Fibroblast of skin of abdomen (primary cell): ENCODE data around the gene MVB12A.

Source experiments
- DNase-seq: peaks from one replicate; pipeline ENCODE4 v3.0.0-alpha.2; 2013

Gene MVB12A

DNA sequence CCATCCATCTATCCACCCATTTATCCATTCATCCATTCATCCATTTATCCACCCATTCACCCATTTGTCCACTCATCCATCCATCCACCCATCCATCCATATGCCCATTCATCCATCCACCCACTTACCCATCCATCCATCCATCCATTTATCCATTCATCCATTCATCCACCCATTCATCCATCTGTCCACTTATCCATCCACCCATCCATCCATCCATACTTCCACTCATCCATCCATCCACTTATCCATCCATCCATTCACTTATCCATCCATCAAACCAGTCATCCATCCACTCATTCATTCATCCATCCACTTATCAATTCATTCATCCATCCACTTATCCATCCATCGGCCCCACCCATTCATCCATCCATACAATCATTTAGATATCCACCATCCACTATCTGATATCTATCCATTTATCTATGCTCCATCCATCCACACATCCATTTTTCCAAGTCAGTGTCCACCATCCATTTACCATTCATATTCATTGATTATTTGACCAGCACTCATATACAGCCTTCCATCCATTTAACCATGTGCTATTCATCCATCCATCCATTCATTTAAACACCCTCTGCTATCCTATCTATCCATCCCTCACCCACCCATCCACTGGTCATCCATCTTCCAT is 25.8 kb downstream of the MVB12A start:
- no peak for DNase-seq

DNA sequence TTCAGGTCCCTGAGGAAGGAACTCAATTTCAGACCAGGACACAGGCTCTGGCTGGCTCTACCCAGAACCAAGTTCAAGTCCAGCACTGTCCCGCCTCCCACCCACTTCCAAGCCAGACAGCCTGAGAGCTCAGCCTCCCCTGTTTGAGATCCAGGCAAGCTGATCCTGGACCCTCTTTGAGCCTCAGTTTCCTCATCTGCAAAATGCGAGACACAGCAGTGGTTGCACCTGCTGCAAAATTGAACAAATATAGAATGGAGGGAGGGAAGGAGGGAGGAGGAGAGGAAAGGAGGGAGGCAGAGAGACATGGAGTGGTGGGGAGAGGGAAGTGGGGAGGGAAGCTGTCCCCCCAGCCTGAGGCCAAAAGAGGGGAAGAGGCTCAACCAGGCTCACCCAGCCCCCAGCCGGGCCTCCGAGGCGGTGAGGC is 27.9 kb downstream of the MVB12A start:
- DNase-seq = no peak

DNA sequence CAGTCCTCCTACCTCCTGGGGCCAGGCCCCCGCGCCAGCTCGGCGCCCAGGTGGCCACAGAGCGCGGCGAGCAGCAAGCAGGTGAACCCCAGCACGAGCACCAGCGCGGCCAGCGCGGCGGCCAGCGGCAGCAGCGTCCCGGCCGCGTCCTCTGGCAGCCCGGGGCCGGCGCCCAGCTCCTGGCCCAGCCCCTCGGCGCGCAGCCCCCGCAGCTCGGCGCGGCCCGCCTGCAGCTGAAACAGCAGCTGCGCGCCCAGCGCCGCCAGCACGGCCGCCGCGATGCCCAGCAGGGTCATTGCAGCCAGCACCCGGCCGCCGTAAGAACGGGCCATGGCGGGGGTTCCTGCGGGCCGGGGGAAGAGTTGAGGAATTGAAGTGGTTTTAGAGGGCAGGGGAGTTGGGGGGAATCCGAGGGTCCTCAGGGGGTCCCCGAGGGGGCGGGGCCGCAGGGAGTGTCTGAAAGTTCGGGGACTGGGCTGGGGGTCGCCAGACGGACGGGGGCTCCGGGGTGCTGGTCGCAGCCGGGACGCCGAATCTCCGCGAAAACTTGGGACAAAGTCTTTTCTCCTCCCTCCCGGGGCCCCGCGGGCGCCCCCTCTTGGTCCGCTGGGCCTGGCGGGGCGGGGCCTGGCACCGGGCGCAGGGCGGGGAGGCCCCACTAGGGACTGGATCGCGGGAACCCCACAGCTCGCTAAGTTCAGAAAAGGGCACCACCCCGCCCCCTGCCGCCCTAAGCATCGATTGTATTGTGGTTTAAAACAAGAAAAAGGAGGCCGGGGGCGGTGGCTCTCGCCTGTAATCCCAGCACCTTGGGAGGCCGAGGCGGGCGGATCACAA is 28.5 kb downstream of the MVB12A start, which contains the start of gene TMEM221:
TMEM221 (minus strand) TSS at position 538 of the 837 bp plus-strand sequence; CDS start at position 332, 206 bp downstream.
- DNase-seq = no peak

DNA sequence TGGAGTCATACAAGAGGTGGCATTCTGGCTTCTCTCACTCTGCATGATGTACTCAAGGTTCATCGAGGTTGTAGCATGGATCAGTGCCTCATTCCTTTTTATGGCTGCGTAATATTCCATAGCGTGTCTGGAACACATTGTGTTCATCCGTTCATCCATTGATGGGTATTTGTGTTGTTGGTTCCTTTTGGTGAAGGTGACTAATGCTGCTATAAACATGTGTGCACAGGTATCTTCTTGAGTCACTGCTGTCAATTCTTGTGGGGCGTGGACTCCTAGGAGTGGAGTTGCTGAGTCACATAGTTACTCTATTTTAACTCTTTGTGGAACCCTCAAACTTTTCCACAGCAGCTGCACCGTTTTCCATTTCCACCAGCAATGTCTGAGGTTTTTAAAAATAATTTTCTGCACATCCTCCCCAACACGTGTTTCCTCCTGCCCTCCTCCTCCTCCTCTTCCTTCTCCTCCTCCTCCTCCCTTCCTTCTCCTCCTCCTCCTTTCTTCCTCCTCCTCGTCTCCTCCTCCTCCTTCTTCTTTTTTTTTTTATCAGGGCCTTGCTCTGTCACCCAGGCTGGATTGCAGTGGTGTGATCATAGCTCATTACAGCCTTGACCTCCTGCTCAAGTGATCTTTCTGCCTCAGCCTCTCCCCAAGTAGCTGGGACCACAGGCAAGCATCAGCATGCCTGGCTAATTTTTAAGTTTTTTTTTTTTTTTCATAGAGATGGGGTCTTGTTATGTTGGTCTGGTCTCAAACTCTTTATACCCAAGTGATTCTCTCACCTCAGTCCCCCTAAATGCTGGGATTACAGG is 30.6 kb downstream of the MVB12A start:
- no peak for DNase-seq

DNA sequence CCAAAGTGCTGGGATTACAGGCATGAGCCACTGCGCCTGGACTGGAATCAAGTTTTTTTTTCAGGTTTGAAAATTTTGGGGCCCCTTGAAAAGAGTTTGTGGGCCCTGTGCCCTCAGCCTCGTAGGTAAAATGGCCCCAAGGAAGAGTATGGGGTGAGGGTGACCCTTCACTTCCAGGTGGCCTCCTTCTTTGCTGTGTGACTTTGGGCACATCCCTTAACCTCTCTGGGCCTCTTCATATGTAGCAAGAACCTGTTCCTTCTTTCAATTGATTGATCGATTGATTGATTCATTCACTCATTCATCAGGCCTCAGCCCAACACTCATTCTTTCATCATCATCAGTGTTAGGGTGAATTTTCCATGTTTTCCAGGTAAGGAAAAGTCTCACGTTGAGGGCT is 32.0 kb downstream of the MVB12A start:
- no peak for DNase-seq

DNA sequence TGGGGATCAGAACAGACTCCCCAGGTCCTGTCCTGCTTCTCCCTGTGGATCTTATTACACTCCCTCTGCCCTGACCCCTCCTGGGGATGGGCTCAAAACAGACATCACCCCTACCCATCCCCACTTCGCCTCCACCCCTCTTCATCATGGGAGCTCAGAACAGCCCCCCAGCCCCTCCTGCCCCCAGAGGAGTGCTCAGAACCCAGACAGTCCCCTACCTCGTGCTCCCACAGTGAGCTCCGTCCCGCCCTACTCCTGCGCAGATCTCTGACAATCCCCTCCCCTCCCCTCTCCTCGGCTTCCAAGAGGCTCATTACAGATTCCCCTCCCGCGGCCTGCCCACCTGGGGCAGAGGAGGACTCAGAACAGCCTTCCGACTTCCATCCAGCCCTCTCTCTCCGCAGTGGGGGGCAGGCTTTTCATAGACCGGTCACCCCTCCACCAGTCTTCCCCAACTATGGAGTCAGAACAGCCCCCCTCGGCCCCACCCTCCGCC is 34.8 kb downstream of the MVB12A start:
- no peak for DNase-seq

DNA sequence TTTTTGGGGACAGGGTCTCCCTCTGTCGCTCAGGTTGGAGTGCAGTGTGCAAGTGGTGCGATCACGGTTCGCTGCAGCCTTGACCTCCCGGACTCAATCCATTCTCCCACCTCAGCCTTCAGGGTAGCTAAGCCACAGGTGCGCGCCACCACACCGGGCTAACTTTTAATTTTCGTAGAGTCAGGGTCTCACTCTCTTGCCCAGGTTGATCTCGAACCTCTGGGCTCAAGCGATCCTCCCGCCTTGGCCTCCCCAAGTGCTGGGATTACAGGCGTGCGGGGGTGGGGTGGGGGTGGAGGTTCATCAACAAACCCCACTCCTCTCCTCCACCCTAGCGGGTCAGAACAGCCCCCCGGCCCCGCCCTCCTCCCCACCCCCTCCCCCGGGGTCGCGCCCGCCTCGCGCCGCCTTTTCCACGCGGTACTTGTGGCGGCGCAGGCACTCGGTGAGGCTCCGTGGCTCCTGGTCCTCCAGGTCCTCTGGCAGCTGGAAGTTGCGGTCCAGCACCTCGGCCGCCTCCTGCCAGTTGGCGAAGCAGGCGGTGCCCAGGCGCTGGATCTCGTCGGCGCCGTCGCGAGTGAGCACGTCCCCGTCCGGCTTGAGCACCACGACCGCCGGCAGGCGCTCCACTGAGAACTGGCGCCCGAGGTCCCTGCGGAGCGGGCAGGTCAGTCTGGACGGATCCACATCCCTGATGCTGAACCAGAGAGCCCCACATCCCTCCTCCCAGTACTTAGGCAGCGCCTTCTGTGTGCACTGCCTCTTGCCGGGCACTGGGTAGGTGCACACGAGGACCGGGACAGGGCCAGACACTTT is 35.7 kb downstream of the MVB12A start:
- no peak for DNase-seq

DNA sequence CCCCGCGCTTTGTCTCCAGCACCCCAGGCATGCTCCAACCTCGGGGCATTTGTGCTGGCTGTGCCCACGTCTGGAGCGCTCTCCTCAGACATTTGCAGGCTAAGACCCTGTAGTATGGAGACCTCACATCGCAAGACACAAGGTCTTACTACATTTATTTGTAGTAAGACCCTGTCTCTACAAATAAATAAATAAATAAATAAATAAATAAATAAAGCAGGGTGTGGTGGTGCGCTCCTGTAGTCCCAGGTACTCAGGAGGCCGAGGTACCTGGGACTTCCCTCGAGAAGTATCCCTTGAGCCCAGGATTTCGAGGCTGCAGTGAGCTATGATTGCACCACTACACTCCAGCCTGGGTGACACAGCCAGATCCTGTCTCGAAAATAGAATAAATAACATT is 36.3 kb downstream of the MVB12A start:
- no peak for DNase-seq

DNA sequence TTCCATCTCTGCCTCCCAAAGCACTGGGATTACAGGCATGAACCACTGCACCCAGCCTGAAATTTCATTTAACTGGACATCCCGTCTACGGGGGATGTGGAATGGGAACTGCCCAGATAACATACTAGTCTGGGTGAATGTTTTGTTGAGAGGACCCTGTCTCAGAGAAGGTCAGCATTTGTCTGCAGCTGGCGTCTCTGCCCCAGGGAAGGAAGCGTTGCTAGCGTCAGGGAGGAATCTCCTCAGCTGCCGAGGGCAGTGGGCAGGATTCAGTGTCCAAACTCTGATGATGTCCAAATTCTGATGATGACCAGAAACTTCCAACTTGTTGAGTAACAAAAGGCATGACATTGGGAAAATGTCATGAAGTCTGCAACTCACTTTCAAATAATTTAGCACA is 37.8 kb downstream of the MVB12A start:
- no peak for DNase-seq

DNA sequence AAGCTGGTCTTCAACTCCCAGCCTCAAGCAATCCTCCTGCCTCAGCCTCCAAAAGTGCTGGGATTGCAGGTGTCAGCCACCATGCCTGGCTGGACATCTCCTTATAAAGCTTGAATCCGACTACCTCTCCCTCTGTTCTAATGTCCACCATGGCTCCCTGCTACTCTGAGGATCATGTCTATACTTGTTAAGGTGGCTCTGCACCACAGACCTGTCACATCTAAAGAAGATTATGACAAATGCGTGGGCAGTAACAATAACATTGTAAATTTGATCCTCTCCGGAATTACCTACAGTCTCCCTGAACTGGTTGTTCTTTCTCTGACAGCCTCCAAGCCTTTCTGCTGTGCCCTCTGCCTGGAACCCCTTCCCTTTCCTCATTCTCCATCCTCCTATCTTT is 39.1 kb downstream of the MVB12A start:
- DNase-seq = no peak

DNA sequence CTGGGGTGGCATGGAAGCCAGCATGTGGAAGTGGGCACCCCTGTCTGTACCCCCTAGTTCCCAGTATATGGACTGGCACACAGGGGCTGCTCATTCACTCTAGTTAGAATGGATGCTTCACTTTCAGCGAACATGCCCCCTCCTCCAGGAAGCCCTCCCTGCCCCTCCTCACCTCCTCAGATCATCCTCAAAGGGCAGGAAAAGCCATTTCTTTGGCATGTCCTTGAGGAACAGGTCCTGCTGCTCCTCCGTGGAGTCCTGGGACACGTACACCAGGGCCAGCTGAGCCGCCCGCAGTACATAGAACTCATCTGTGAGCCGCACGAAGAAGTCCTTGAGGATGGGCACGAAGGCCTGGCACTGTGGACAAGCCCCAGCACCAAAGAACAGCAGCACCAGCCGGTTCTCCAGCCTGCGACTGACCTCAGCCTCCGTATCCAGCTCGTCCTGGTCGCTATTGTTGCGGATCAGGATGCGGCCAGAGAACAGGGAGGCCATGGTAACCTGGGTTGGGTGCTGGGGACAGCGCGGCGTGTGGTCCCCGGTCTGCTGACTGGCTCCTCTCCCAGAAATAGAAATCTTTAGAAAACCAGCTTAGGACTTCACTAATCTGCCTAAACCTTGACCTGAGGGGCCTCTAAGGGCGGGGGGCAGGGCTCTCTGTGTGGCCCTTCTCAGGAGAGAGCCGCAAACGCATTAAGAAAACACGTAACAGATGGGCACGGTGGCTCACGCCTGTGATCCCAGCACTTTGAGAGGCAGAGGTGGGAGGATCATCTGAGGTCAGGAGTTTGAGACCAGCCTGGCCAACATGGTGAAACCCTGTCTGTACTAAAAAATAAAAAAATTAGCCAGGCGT is 40.8 kb downstream of the MVB12A start, which contains the start of gene NXNL1:
NXNL1 (minus strand) TSS at position 555 of the 859 bp plus-strand sequence; CDS start at position 498, 57 bp downstream.
- no peak for DNase-seq

DNA sequence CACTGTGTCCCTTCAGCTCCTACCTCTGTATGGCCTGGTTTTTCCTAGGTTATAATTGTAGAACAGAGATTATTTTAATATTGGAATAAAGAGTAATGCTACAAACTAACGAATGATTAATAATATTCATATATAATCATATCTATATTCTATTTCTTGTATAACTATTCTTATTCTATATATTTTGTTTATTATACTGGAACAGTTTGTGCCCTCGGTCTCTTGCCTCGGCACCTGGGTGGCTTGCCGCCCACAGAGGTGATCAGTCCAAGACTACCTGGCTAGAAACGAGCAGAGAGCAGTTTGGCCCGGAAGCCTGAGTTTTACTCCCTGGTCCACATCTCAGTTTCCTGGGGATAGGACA is 46.6 kb downstream of the MVB12A start:
- DNase-seq = no peak

DNA sequence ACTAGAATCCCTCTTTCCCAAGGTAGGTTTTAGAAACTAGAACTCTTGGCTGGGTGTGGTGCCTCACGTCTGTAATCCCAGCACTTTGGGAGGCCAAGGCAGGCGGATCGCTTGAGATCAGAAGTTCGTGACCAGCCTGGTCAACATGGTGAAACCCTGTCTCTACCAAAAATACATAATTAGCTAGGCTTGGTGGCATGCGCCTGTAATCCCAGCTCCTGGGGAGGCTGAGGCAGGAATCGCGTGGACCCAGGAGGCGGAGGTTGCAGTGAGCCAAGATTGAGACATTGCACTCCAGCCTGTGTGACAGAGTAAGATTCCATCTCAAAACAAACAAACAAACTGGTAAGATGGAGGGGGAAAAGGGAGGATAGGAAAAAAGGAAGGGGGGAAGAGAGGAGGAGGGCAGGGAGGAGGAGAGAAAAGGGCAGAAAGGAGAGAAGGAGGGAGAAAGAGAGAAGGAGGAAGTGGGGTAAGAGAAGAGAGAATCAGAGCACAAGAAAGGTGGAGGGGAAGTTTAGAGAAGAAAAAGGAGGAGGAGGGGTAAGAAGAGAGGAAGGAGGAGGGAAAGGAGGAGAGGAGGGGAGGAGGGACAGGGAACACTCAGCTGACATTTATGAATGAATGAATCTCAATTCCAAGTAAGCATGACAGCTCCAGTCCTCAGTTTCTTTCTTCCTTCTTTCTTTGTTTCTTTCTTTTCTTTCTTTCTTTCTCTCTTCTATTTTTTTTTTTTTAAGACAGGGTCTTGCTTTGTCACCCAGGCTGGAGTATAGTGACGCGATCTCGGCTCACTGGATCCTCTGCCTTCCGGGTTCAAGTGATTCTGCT is 47.8 kb downstream of the MVB12A start:
- DNase-seq = no peak

DNA sequence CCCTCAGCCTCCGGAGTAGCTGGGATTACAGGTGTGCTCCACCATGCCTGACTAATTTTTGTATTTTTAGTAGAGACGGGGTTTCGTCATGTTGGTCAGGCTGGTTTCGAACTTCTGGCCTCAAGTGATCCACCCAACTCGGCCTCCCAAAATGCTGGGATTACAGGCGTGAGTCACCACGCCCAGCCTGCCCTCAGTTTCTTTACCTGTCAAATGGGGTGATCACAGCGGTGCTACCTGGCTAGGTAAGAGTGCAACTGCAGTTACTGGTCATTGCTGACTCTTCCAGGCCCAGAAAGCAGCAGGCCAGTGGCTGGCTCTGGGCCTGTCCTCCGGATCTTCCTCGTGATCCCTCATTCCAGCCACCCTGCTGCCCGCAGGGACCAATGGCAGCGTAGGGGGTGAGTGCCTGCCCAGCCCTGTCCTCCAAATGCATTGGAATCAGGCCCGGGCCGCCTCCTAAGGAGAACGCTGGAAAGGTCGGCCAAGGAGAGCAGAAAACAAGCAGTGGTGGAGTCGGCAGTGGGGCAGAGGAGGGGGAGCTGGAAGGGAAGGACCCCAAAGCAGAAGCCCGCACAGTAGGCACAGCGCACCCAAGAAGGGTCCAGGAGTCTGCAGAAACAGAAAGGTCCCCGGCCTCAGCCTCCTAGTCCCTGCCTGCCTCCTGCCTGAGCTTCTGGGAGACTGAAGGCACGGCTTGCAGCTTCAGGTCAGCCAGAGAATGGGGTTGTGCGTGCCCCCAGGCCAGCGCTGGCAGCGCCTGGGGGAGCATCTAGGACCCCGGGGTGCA is 48.6 kb downstream of the MVB12A start:
- no peak for DNase-seq

DNA sequence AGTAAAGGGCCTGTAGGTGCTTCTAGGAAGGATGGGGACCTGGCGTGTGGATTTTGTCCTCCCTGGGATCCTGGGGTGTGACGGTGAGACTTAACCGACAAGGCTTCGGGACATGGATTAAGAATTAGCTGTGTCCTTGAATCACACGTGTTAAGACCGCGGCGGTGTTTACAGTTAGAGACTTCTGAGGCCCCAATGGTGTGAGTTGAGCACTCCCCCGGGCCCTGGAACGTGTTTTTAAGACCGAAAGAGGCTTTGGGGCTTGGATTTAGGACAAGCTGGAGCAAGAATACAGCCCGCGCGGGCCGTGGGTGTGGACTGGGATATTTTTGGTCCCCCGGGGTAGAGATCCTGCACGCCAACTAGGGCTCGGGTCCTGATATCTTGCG is 49.2 kb downstream of the MVB12A start:
- DNase-seq = no peak

DNA sequence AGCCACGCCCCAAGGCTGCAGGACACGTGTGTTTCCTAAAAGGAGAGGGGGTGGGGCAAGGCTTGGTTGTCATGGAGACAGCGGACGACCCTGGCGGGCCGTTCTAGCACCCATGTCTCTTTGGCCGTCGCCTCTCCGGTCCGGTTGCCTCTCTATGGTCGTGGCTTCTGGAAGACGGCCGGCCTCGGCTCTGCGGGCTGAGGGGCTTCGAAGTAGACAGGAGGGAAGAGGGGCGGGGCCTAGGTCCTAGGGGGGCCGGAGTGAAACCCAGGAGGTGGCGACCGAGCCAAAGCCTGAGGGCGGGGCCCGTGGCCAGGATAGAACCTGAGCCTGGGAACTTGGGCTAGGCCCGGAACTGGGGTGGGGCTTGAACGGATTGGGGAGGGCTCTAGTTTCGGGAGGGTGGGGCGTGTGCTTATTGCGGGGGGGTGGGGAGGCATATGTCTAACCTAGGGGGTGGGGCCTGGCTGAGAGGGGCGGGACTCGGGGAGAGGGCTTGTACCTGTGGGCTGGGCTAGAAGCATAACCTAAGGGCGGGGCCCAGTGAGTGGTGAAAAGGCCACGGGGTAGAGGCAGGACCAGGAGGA is 49.7 kb downstream of the MVB12A start:
- peak; percentile 95 for DNase-seq

DNA sequence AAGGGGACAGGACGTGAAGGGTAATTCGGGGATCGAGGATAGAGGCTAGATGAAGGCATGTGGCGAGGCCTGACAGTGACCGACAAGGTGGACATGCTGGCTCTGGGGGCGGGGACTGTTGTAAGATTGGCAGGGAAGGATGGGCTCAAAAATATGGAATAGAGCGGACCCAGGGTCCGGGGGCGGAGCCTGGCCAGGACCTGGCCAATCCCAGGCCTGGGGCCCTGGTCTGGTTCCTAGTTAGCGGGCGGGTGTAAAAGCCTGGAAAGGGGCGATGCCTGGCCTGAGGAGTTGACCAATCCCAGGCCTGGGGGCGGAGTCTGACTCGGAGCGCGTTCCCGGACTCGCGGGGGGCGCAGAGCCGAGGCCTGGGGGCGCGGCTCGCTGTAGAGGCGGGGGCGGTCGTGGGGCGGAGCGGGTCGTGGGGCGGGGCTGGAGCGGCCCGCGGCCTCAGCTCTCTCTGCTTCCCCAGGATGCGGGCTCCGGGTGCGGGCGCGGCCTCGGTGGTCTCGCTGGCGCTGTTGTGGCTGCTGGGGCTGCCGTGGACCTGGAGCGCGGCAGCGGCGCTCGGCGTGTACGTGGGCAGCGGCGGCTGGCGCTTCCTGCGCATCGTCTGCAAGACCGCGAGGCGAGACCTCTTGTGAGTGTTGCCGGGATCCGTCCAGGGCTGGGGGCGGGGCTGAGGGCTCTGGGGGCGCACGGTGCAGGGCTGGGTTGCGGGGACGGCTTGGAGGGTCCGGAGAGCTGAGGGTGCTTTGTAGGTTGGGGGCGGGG is 50.4 kb downstream of the MVB12A start, which contains the start of gene SLC27A1:
SLC27A1 (plus strand) TSS at position 457 of the 774 bp plus-strand sequence; CDS start at position 474, 17 bp downstream.
- DNase-seq = peak; percentile 99
